Mononuclear cell (primary cell): ENCODE data around the gene PSENEN. TPM values are rescaled to one million over a fixed set of nuclear protein-coding genes. Genes with fewer than 3 reads are reported as not detected.

ENCODE experiments used
- H3K27me3 ChIP-seq: 2 replicates; pipeline ENCODE4 v1.6.0; 2011; ENCODE audit warnings: low read length, control low read depth; ENCODE audit not compliant: insufficient read depth
- H3K4me1 ChIP-seq: 2 replicates; pipeline ENCODE4 v1.5.1; 2011; ENCODE audit warnings: mild to moderate bottlenecking, low read length, control low read depth; ENCODE audit not compliant: insufficient read depth
- H3K4me3 ChIP-seq: 2 replicates; pipeline ENCODE4 v1.5.1; 2011; ENCODE audit warnings: mild to moderate bottlenecking, low read length, moderate library complexity
- H3K9me3 ChIP-seq: 2 replicates; pipeline ENCODE4 v1.5.1; 2011; ENCODE audit warnings: low read depth, mild to moderate bottlenecking, control low read depth, low read length
- total RNA-seq: library from RNA; depleted of rRNA; stranded (reverse); fragments of >200 nt; gene quantifications from one replicate; pipeline ENCODE4 v1.2.3, GENCODE V29; 2012

The PSENEN gene
- total RNA-seq, 1 donor: 8.0 TPM

GRCh38 chr19:35738021-35738886 lies 7.2 kb upstream of the PSENEN start:
- H3K4me1 ChIP-seq: peaks cover 45% of the 10 kb centered on the region
- no peak overlapping the region for H3K4me3 ChIP-seq
- H3K27me3 ChIP-seq: no peaks in the 10 kb centered on the region
- no peaks in the 10 kb centered on the region for H3K9me3 ChIP-seq

- Histone ChIP-seq H3K27me3 (no peaks in the 10 kb centered on the region), H3K4me1 (peaks cover 51% of the 10 kb centered on the region), H3K4me3 (no peak overlapping the region), H3K9me3 (no peaks in the 10 kb centered on the region)
These were observed 6.6 kb upstream of the PSENEN start for GRCh38 chr19:35738887-35739229.

GRCh38 chr19:35739275-35740107 lies 6.0 kb upstream of the PSENEN start:
- no peaks in the 10 kb centered on the region for H3K27me3 ChIP-seq
- H3K9me3 ChIP-seq: no peaks in the 10 kb centered on the region
- peaks cover 58% of the 10 kb centered on the region for H3K4me1 ChIP-seq
- H3K4me3 ChIP-seq: peak overlapping the region; percentile 70

GRCh38 chr19:35740108-35740422 lies 5.4 kb upstream of the PSENEN start:
- H3K4me3 ChIP-seq: peak overlapping the region; percentile 70
- H3K27me3 ChIP-seq: no peaks in the 10 kb centered on the region
- peaks cover 60% of the 10 kb centered on the region for H3K4me1 ChIP-seq
- no peaks in the 10 kb centered on the region for H3K9me3 ChIP-seq

- Histone ChIP-seq H3K4me1 (peaks cover 60% of the 10 kb centered on the region), H3K27me3 (no peaks in the 10 kb centered on the region), H3K4me3 (peak overlapping the region; percentile 70), H3K9me3 (no peaks in the 10 kb centered on the region)
These were observed 4.8 kb upstream of the PSENEN start for GRCh38 chr19:35740423-35741202.

GRCh38 chr19:35741203-35741515 lies 4.3 kb upstream of the PSENEN start:
- Histone ChIP-seq H3K9me3 (no peaks in the 10 kb centered on the region), H3K4me1 (peaks cover 65% of the 10 kb centered on the region), H3K27me3 (no peaks in the 10 kb centered on the region), H3K4me3 (peak overlapping the region; percentile 70)

GRCh38 chr19:35742121-35742724 lies 3.2 kb upstream of the PSENEN start, which contains the start of gene IGFLR1:
Gene IGFLR1 (minus strand): TSS chr19:35742452. CDS start chr19:35741180, 1,272 bp downstream.
- no peaks in the 10 kb centered on the region for H3K27me3 ChIP-seq
- H3K9me3 ChIP-seq: no peaks in the 10 kb centered on the region
- H3K4me1 ChIP-seq: peaks cover 67% of the 10 kb centered on the region
- peak within 1 kb of the TSS; percentile 70 for H3K4me3 ChIP-seq

GRCh38 chr19:35743640-35744429 lies 1.6 kb upstream of the PSENEN start:
- Histone ChIP-seq H3K4me3 (peak overlapping the region; percentile 86), H3K4me1 (peaks cover 70% of the 10 kb centered on the region), H3K27me3 (no peaks in the 10 kb centered on the region), H3K9me3 (no peaks in the 10 kb centered on the region)

GRCh38 chr19:35744430-35745327 lies 772 bp upstream of the PSENEN start:
- Histone ChIP-seq H3K4me1 (peaks cover 73% of the 10 kb centered on the region), H3K4me3 (peak overlapping the region; percentile 86), H3K27me3 (no peaks in the 10 kb centered on the region), H3K9me3 (no peaks in the 10 kb centered on the region)

- Histone ChIP-seq H3K4me3 (peak overlapping the region; percentile 86), H3K4me1 (peaks cover 62% of the 10 kb centered on the region), H3K27me3 (no peaks in the 10 kb centered on the region), H3K9me3 (no peaks in the 10 kb centered on the region)
These were observed 624 bp downstream of the PSENEN start for GRCh38 chr19:35746087-35746462.

- Histone ChIP-seq H3K4me3 (no peak overlapping the region), H3K27me3 (no peaks in the 10 kb centered on the region), H3K4me1 (peaks cover 60% of the 10 kb centered on the region), H3K9me3 (no peaks in the 10 kb centered on the region)
These were observed 1.1 kb downstream of the PSENEN start for GRCh38 chr19:35746531-35746930.

GRCh38 chr19:35748106-35749020 lies 2.9 kb downstream of the PSENEN start, which contains the start of gene LIN37:
Gene LIN37 (plus strand): TSS chr19:35748576. CDS start chr19:35748725, 149 bp downstream.
- Histone ChIP-seq H3K4me1 (peaks cover 41% of the 10 kb centered on the region), H3K27me3 (no peaks in the 10 kb centered on the region), H3K9me3 (no peaks in the 10 kb centered on the region), H3K4me3 (peak within 1 kb of the TSS; percentile 75)
